WERI-Rb-1 (cell line): ENCODE data around the gene SELENOP.

Experiments used
- DNase-seq: peaks from one replicate; pipeline ENCODE4 v3.0.0-alpha.2; 2020
- H3K27ac ChIP-seq: fragments of 250-450 bp; sonication (Bioruptor Pico); 2 replicates; pipeline ENCODE4 v1.5.1; 2020; ENCODE audit warnings: mild to moderate bottlenecking, moderate library complexity
- H3K27me3 ChIP-seq: fragments of 250-450 bp; sonication (Bioruptor Pico); 2 replicates; pipeline ENCODE4 v1.5.1; 2021; ENCODE audit warnings: mild to moderate bottlenecking, low read depth, moderate library complexity; ENCODE audit not compliant: insufficient read depth, severe bottlenecking
- H3K36me3 ChIP-seq: fragments of 250-450 bp; sonication (Bioruptor Pico); 2 replicates; pipeline ENCODE4 v1.5.1; 2020; ENCODE audit warnings: mild to moderate bottlenecking, moderate library complexity
- H3K4me3 ChIP-seq: 2 replicates; pipeline ENCODE4 v1.5.1; 2011; ENCODE audit warnings: low read depth, mild to moderate bottlenecking, control low read depth, low read length
- H3K9me3 ChIP-seq: fragments of 250-450 bp; sonication (Bioruptor Pico); 2 replicates; pipeline ENCODE4 v1.5.1; 2021; ENCODE audit warnings: mild to moderate bottlenecking, moderate library complexity; ENCODE audit not compliant: severe bottlenecking
- TF ChIP-seq, protein P1 (sequence below): IDR thresholded peaks from 2 replicates; pipeline ENCODE4 v1.5.1; 2011; ENCODE audit warnings: low read depth, mild to moderate bottlenecking, control low read depth, inconsistent platforms, low read length

Gene SELENOP

DNA sequence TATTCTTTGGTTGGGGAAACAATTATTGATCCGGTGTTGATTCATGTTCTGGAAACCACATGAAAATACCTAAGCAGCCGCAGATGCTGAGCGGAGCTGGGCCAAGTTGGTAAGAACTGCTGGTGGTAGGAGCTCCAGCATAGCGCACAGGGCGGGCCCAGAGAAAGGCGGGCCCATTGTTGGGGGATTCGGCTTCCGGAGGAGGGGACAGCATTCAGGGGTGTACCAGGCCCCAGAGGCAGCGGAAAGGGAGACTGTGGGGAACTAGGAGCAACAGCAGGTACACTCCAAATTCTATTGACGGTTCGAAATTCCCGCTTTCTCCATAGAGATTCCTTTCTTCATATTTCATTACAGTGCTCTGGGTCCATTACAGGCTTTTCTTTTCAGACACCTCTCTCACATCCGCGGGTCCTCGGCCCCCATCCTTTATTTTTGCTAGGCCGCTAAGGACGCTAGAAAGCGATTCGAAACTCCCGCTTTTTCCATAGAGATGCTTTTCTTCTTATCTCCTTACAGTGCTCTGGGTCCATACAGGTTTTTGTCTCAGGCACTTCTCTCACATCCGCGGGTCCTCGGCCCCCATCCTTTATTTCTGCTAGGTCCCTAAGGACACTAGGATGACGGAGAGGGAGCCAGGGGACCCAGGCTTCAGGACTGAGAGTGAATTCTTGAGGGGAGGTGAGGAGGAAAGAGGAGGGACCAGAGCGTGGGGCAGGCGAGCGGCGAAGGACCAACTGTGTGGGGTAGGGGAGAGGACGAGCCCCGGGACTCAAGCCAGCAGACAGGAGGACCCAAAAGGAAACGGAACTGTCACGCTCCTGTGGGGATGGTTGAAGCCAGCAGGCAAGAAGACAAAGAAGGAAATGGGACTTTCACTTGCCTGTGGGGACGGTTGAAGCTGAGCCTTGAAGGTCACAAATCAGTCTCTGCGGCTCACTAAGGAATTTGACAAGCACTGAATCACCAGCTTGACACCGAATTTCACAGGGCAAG lies 54.8 kb downstream of the SELENOP start, which contains the start of gene CCDC152:
Gene CCDC152 (plus strand): TSS at position 213 of the 996 bp plus-strand sequence. CDS start 2,304 bp downstream, outside the sequence.
- no peak for DNase-seq
- H3K36me3 ChIP-seq = no peaks in the 10 kb centered on the region
- H3K9me3 ChIP-seq = no peaks in the 10 kb centered on the region
- H3K4me3 ChIP-seq = no peak within 1 kb of the TSS
- H3K27me3 ChIP-seq = peaks cover 58% of the 10 kb centered on the region
- no peak within 1 kb of the TSS for H3K27ac ChIP-seq
- TF ChIP-seq, protein P1, sequence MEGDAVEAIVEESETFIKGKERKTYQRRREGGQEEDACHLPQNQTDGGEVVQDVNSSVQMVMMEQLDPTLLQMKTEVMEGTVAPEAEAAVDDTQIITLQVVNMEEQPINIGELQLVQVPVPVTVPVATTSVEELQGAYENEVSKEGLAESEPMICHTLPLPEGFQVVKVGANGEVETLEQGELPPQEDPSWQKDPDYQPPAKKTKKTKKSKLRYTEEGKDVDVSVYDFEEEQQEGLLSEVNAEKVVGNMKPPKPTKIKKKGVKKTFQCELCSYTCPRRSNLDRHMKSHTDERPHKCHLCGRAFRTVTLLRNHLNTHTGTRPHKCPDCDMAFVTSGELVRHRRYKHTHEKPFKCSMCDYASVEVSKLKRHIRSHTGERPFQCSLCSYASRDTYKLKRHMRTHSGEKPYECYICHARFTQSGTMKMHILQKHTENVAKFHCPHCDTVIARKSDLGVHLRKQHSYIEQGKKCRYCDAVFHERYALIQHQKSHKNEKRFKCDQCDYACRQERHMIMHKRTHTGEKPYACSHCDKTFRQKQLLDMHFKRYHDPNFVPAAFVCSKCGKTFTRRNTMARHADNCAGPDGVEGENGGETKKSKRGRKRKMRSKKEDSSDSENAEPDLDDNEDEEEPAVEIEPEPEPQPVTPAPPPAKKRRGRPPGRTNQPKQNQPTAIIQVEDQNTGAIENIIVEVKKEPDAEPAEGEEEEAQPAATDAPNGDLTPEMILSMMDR = no peak

DNA sequence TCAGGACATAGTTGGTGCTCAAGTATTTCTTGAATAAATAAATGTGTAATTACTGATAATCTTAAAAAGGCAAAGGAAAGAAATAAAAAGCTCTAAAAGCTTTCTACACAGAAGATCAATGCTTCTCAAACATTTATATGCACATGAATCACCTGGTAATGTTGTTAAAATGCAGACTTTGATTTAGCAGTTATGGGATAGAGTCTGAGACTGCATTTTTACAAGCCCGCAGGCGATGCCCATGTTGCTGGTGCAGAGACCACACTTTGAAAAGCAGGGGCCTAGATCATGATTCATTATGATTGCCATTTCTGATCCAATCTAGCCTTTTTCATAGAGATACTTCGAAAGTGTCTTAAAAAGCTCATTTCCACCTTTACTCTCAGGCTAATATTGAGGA lies 58.6 kb downstream of the SELENOP start:
- no peak for DNase-seq
- Histone ChIP-seq H3K27me3 (peaks cover 39% of the 10 kb centered on the region), H3K9me3 (no peaks in the 10 kb centered on the region), H3K27ac (no peak overlapping the region), H3K36me3 (no peaks in the 10 kb centered on the region), H3K4me3 (no peak overlapping the region)
- TF ChIP-seq, protein P1 = no peak

DNA sequence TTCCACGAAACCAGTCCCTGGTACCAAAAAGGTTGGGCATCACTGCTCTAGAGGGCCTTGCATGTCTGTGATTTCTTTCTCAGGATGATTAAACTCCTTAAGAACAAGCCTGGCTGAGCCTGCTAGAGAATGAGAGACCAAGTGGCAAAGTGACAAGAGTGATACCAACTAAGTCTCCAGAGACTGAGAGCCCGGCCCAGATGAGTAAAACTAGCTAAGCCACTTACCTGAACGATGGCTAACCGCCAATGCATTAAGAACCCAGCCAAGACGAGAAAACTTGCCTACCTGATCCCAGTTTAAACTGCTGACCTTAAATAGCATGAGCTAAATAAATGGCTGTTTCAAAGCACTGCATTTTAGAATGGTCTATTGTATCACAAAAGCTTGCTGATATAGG lies 60.6 kb downstream of the SELENOP start:
- Histone ChIP-seq H3K36me3 (no peaks in the 10 kb centered on the region), H3K4me3 (no peak overlapping the region), H3K27ac (no peak overlapping the region), H3K9me3 (no peaks in the 10 kb centered on the region), H3K27me3 (peaks cover 34% of the 10 kb centered on the region)
- TF ChIP-seq, protein P1 = no peak
- no peak for DNase-seq

DNA sequence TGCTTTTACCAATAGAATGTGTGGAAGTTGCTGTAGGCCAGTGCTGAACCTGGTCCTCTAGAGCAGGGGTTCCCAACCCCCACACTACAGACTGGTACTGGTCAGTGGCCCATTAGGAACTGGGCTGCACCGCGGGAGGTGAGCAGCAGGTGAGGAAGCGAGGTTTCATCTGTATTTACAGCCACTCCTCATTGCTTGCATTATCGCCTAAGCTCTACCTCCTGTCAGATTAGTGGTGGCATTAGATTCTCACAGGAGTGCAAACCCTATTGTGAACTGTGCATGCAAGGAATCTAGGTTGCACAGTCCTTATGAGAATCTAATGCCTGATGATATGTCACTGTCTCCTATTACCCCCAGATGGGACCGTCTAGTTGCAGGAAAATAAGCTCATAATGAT lies 61.2 kb downstream of the SELENOP start:
- no peaks in the 10 kb centered on the region for H3K9me3 ChIP-seq
- no peaks in the 10 kb centered on the region for H3K36me3 ChIP-seq
- H3K27ac ChIP-seq = no peak overlapping the region
- DNase-seq = no peak
- H3K27me3 ChIP-seq = peaks cover 28% of the 10 kb centered on the region
- no peak overlapping the region for H3K4me3 ChIP-seq
- TF ChIP-seq, protein P1 = no peak
